WTC11 (cell line): ENCODE measurements around the gene MYO15B. TPM values are rescaled to one million over a fixed set of nuclear protein-coding genes. Genes with fewer than 3 reads are reported as not detected.
A peak's percentile ranks its signal among the peaks of the same experiment; 100 is the strongest.

ENCODE experiments used
- ATAC-seq: fragments of 200-7000 bp; cut with Tn5 transposase; 2 replicates; pipeline ENCODE4 v1.10.0; 2021; ENCODE audit warnings: mild to moderate bottlenecking, moderate library complexity
- CTCF ChIA-PET: fragments of 300-600 bp; sonication (Branson Sonifier 250); formaldehyde crosslinking; loops from one replicate; lab custom pipeline; 2021; ENCODE audit warnings: antibody characterized with exemption; lab: Charles Lee
- POLR2A ChIA-PET: fragments of 350-600 bp; sonication (Branson Sonifier 250); formaldehyde crosslinking; loops from one replicate; lab custom pipeline; 2021; ENCODE audit warnings: antibody characterized with exemption; lab: Charles Lee
- DNase-seq: peaks from one replicate; pipeline ENCODE4 v3.0.0; 2021; ENCODE audit warnings: low spot score
- H3K27ac Mint-ChIP-seq: 2 replicates; pipeline ENCODE4 v1.8.0; 2021; ENCODE audit warnings: mixed read lengths
- H3K27me3 Mint-ChIP-seq: 2 replicates; pipeline ENCODE4 v1.8.0; 2021; ENCODE audit warnings: low read depth, mild to moderate bottlenecking, moderate library complexity, mixed read lengths
- H3K36me3 Mint-ChIP-seq: 2 replicates; pipeline ENCODE4 v1.8.0; 2021; ENCODE audit warnings: mixed read lengths
- H3K4me1 Mint-ChIP-seq: 2 replicates; pipeline ENCODE4 v1.8.0; 2022; ENCODE audit warnings: mixed read lengths
- H3K4me3 Mint-ChIP-seq: 2 replicates; pipeline ENCODE4 v1.8.0; 2021; ENCODE audit warnings: mild to moderate bottlenecking, moderate library complexity, mixed read lengths
- H3K9me3 Mint-ChIP-seq: 2 replicates; pipeline ENCODE4 v1.8.0; 2021; ENCODE audit warnings: mixed read lengths
- CREB1 ChIP-seq: sonication (generic); formaldehyde crosslinking; IDR thresholded peaks from 2 replicates; pipeline ENCODE4 v1.8.0; 2023; ENCODE audit warnings: mild to moderate bottlenecking, missing genetic modification reagents
- CTCF ChIP-seq: fragments of 200-600 bp; IDR thresholded peaks from 2 replicates; pipeline ENCODE4 v1.8.0; 2022; ENCODE audit warnings: antibody characterized with exemption
- ELF4 ChIP-seq: sonication (generic); formaldehyde crosslinking; IDR thresholded peaks from 2 replicates; pipeline ENCODE4 v1.8.1; 2022; ENCODE audit warnings: low read depth, mild to moderate bottlenecking, moderate library complexity, missing genetic modification reagents
- FOXJ3 ChIP-seq: sonication (generic); formaldehyde crosslinking; IDR thresholded peaks from 2 replicates; pipeline ENCODE4 v1.9.0; 2021; ENCODE audit warnings: missing genetic modification reagents, mild to moderate bottlenecking, borderline replicate concordance
- GRHL2 ChIP-seq: fragments of 250-450 bp; sonication (Bioruptor Pico); IDR thresholded peaks from 2 replicates; pipeline ENCODE4 v1.8.0; 2022; ENCODE audit warnings: mild to moderate bottlenecking, moderate library complexity; ENCODE audit not compliant: insufficient replicate concordance, severe bottlenecking
- GTF2I ChIP-seq: fragments of 250-450 bp; sonication (Bioruptor Pico); conservative IDR thresholded peaks from 2 replicates; pipeline ENCODE4 v1.4.0; 2021; ENCODE audit warnings: mild to moderate bottlenecking
- JUN ChIP-seq: sonication (generic); formaldehyde crosslinking; IDR thresholded peaks from 2 replicates; pipeline ENCODE4 v1.8.0; 2023; ENCODE audit warnings: mild to moderate bottlenecking, missing genetic modification reagents
- OVOL2 ChIP-seq: fragments of 250-450 bp; sonication (Bioruptor Pico); IDR thresholded peaks from 2 replicates; pipeline ENCODE4 v1.9.0; 2021; ENCODE audit warnings: mild to moderate bottlenecking, borderline replicate concordance
- PRRX2 ChIP-seq: fragments of 250-450 bp; sonication (Bioruptor Pico); IDR thresholded peaks from 2 replicates; pipeline ENCODE4 v1.8.0; 2021; ENCODE audit warnings: mild to moderate bottlenecking
- SMAD3 ChIP-seq: sonication (generic); formaldehyde crosslinking; IDR thresholded peaks from 2 replicates; pipeline ENCODE4 v1.8.0; 2022; ENCODE audit warnings: missing genetic modification reagents, mild to moderate bottlenecking, borderline replicate concordance
- SP1 ChIP-seq: sonication (generic); formaldehyde crosslinking; conservative IDR thresholded peaks from 2 replicates; pipeline ENCODE4 v1.8.1; 2022; ENCODE audit warnings: missing genetic modification reagents
- ZNF121 ChIP-seq: sonication (generic); formaldehyde crosslinking; IDR thresholded peaks from 2 replicates; pipeline ENCODE4 v1.8.0; 2023; ENCODE audit warnings: missing genetic modification reagents
- ZNF138 ChIP-seq: sonication (generic); formaldehyde crosslinking; conservative IDR thresholded peaks from 2 replicates; pipeline ENCODE4 v1.8.1; 2022; ENCODE audit warnings: mild to moderate bottlenecking, moderate library complexity, missing genetic modification reagents
- ZNF219 ChIP-seq: sonication (generic); formaldehyde crosslinking; IDR thresholded peaks from 2 replicates; pipeline ENCODE4 v1.8.0; 2023; ENCODE audit warnings: missing genetic modification reagents, mild to moderate bottlenecking, borderline replicate concordance
- ZNF423 ChIP-seq: fragments of 250-450 bp; sonication (Bioruptor Pico); IDR thresholded peaks from 2 replicates; pipeline ENCODE4 v2.1.2; 2022; ENCODE audit warnings: mild to moderate bottlenecking, moderate library complexity
- ZNF532 ChIP-seq: fragments of 250-450 bp; sonication (Bioruptor Pico); IDR thresholded peaks from 2 replicates; pipeline ENCODE4 v1.9.0; 2021; ENCODE audit warnings: mild to moderate bottlenecking, borderline replicate concordance
- ZNF671 ChIP-seq: fragments of 250-450 bp; sonication (Bioruptor Pico); IDR thresholded peaks from 2 replicates; pipeline ENCODE4 v1.8.0; 2021; ENCODE audit warnings: mild to moderate bottlenecking
- ZSCAN18 ChIP-seq: fragments of 250-450 bp; sonication (Bioruptor Pico); IDR thresholded peaks from 2 replicates; pipeline ENCODE4 v2.1.2; 2022; ENCODE audit warnings: mild to moderate bottlenecking, moderate library complexity
- total RNA-seq: library from RNA; stranded (reverse); gene quantifications from 3 replicates; pipeline ENCODE4 v1.2.3, GENCODE V29; 2021
- TF ChIP-seq, protein P1 (sequence below): fragments of 250-450 bp; sonication (Bioruptor Pico); IDR thresholded peaks from 2 replicates; pipeline ENCODE4 v1.9.0; 2021; ENCODE audit warnings: moderate library complexity, mild to moderate bottlenecking, inconsistent platforms, borderline replicate concordance
- TF ChIP-seq, protein P2 (sequence below): sonication (generic); formaldehyde crosslinking; IDR thresholded peaks from 2 replicates; pipeline ENCODE4 v1.8.0; 2022; ENCODE audit warnings: mild to moderate bottlenecking, missing genetic modification reagents
- TF ChIP-seq, protein P3 (sequence below): sonication (generic); formaldehyde crosslinking; IDR thresholded peaks from 2 replicates; pipeline ENCODE4 v1.8.0; 2023; ENCODE audit warnings: missing genetic modification reagents
- TF ChIP-seq, protein P4 (sequence below): sonication (generic); formaldehyde crosslinking; IDR thresholded peaks from 2 replicates; pipeline ENCODE4 v1.8.0; 2023; ENCODE audit warnings: mild to moderate bottlenecking, missing genetic modification reagents

Gene MYO15B
- total RNA-seq, 1 experiment from 2014 or later: 35.6 TPM

DNA sequence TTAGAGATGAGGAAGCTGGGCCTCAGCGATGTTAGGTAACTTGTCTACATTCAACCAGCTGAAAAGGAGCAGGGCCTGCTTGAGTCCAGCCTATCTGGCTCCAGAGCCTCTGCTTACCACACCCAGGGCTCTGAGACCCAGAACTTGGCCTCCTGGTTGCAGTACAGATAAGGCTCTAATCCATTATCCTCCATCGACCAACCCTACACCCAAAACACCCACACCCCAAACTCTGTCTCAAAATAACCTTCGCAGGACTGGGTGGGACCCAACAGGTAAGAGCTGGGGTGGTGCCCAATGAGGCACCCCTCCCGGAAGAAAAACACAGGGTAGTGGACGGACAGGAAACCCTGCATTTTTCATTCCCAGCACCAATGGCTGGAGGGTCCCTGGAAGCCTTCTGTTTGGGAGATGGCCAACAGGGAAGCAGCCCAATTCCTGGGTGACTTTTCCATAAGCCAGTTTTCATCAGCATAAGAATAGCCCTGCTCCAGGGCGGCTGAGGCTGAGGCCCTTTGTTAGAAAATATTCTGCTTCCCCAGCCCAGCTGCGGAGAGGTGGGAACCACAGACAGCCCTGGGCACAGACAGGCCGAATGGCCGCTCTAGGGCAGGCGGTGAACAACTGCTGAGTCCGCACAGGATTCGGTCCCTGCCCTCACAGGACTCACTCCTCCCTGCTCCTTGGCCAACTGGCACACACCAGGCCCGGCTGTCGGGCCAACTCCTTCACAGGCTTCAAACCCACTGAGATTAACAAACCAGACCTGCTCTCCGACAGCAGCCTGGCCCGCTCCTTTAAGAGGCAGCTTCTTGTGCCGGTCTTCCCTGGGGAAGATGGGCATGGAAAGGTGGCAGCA, 55.4 kb downstream of the MYO15B start (continued):
- no peak for TF ChIP-seq ZNF532 (CRISPR knock-in tag)

- H3K27me3 Mint-ChIP-seq: no peaks in the 10 kb centered on the region
These were observed 56.0 kb downstream of the MYO15B start for GRCh38 chr17:75643643-75644017.

GRCh38 chr17:75645501-75645888, 57.9 kb downstream of the MYO15B start:
- CTCF ChIA-PET: interaction anchor here (1.0 to 22.8 kb wide), 7 partner anchors 7 to 108 kb away, joined by 3 to 456 read pairs (median 23); partner anchors contain the start of gene SMIM5
- DNase-seq (no peak), ATAC-seq (no peak)
- H3K4me3 Mint-ChIP-seq: no peak overlapping the region
- peak overlapping the region; percentile 73 for H3K27ac Mint-ChIP-seq
- peaks cover 18% of the 10 kb centered on the region for H3K4me1 Mint-ChIP-seq
- H3K36me3 Mint-ChIP-seq: peaks cover 11% of the 10 kb centered on the region
- POLR2A ChIA-PET: no interaction called here
- no peaks in the 10 kb centered on the region for H3K27me3 Mint-ChIP-seq
- no peaks in the 10 kb centered on the region for H3K9me3 Mint-ChIP-seq
- no peak for TF ChIP-seq GTF2I (CRISPR knock-in tag)
- TF ChIP-seq ZNF671 (CRISPR knock-in tag): no peak
- no peak for TF ChIP-seq OVOL2 (CRISPR knock-in tag)
- TF ChIP-seq SMAD3: no peak
- TF ChIP-seq FOXJ3 (CRISPR knock-in tag): no peak
- TF ChIP-seq, protein P1, sequence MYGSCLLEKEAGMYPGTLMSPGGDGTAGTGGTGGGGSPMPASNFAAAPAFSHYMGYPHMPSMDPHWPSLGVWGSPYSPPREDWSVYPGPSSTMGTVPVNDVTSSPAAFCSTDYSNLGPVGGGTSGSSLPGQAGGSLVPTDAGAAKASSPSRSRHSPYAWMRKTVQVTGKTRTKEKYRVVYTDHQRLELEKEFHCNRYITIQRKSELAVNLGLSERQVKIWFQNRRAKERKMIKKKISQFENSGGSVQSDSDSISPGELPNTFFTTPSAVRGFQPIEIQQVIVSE (CRISPR knock-in tag): no peak
- no peak for TF ChIP-seq PRRX2 (CRISPR knock-in tag)
- TF ChIP-seq ZNF138 (CRISPR knock-in tag): no peak
- no peak for TF ChIP-seq CREB1 (CRISPR knock-in tag)
- TF ChIP-seq CTCF: no peak
- no peak for TF ChIP-seq ZNF121 (CRISPR knock-in tag)
- TF ChIP-seq ZSCAN18 (CRISPR knock-in tag): no peak

More at GRCh38 chr17:75643643-75644017, 56.0 kb downstream of the MYO15B start:
- Mint-ChIP-seq H3K4me1 (peaks cover 18% of the 10 kb centered on the region), H3K9me3 (no peaks in the 10 kb centered on the region), H3K27ac (peak overlapping the region; percentile 80), H3K36me3 (no peaks in the 10 kb centered on the region; the same call in 1 of the 2 replicates), H3K4me3 (no peak overlapping the region)
- CTCF ChIA-PET: interaction anchor here (0.7 to 22.8 kb wide), 6 partner anchors 9 to 110 kb away, joined by 3 to 456 read pairs (median 28); partner anchors contain the start of gene SMIM5
- TF ChIP-seq SP1 (CRISPR knock-in tag) (no peak), JUN (CRISPR knock-in tag) (no peak), ZNF219 (no peak), ZNF423 (CRISPR knock-in tag) (no peak), OVOL2 (CRISPR knock-in tag) (no peak), GRHL2 (CRISPR knock-in tag) (no peak), ELF4 (CRISPR knock-in tag) (no peak)
- TF ChIP-seq, protein P2, sequence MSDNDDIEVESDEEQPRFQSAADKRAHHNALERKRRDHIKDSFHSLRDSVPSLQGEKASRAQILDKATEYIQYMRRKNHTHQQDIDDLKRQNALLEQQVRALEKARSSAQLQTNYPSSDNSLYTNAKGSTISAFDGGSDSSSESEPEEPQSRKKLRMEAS (CRISPR knock-in tag): no peak
- TF ChIP-seq, protein P3, sequence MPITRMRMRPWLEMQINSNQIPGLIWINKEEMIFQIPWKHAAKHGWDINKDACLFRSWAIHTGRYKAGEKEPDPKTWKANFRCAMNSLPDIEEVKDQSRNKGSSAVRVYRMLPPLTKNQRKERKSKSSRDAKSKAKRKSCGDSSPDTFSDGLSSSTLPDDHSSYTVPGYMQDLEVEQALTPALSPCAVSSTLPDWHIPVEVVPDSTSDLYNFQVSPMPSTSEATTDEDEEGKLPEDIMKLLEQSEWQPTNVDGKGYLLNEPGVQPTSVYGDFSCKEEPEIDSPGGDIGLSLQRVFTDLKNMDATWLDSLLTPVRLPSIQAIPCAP (CRISPR knock-in tag): no peak
- TF ChIP-seq, protein P4, sequence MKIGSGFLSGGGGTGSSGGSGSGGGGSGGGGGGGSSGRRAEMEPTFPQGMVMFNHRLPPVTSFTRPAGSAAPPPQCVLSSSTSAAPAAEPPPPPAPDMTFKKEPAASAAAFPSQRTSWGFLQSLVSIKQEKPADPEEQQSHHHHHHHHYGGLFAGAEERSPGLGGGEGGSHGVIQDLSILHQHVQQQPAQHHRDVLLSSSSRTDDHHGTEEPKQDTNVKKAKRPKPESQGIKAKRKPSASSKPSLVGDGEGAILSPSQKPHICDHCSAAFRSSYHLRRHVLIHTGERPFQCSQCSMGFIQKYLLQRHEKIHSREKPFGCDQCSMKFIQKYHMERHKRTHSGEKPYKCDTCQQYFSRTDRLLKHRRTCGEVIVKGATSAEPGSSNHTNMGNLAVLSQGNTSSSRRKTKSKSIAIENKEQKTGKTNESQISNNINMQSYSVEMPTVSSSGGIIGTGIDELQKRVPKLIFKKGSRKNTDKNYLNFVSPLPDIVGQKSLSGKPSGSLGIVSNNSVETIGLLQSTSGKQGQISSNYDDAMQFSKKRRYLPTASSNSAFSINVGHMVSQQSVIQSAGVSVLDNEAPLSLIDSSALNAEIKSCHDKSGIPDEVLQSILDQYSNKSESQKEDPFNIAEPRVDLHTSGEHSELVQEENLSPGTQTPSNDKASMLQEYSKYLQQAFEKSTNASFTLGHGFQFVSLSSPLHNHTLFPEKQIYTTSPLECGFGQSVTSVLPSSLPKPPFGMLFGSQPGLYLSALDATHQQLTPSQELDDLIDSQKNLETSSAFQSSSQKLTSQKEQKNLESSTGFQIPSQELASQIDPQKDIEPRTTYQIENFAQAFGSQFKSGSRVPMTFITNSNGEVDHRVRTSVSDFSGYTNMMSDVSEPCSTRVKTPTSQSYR (CRISPR knock-in tag): no peak
- no peak for ATAC-seq
- POLR2A ChIA-PET: interaction anchor here (0.9 kb wide), 1 partner anchor 136 kb away, joined by 3 read pairs; no protein-coding TSS in a partner anchor
- no peak for DNase-seq
